Measurements from ENCODE around the gene TTLL5.

DNA sequence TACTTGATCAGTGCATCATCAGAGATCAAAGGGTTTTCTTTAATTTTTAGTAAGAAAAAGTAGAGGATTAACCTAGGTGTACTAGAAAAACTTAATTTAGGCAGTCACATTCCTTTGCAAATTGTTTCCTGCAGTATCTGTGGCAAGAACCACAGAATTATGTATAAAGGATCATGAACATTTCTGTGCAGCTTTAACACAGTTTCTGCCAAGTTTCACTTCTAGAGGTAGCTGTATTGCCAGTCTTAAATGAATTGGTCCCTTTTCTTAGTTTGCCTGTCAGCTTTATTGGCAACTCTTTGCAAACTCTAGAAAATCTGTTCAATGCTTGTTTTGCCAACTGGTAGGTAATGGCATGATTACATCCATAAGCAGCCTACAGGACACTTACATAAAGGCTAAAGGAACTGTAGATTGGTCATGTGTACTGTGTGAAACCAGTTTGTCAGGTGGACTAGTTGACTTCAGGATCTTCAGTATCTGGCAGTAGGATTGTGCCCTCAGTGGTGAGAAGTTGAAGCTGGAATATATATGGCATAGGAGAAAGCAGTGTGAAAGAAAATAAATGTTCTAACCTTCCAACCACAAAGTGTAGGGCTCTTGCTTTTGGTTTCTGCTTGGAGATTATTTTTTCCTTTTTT, 75.9 kb downstream of the TTLL5 start:
- TF ChIP-seq, protein P1, sequence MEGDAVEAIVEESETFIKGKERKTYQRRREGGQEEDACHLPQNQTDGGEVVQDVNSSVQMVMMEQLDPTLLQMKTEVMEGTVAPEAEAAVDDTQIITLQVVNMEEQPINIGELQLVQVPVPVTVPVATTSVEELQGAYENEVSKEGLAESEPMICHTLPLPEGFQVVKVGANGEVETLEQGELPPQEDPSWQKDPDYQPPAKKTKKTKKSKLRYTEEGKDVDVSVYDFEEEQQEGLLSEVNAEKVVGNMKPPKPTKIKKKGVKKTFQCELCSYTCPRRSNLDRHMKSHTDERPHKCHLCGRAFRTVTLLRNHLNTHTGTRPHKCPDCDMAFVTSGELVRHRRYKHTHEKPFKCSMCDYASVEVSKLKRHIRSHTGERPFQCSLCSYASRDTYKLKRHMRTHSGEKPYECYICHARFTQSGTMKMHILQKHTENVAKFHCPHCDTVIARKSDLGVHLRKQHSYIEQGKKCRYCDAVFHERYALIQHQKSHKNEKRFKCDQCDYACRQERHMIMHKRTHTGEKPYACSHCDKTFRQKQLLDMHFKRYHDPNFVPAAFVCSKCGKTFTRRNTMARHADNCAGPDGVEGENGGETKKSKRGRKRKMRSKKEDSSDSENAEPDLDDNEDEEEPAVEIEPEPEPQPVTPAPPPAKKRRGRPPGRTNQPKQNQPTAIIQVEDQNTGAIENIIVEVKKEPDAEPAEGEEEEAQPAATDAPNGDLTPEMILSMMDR (IDR thresholded peaks at IDR 0.05) = no peak
- TF ChIP-seq POLR2AphosphoS5 (IDR thresholded peaks at IDR 0.05) (no peak), POLR2A (IDR thresholded peaks at IDR 0.05) (no peak), EP300 (IDR thresholded peaks at IDR 0.05) (no peak)
